ENCODE results near the gene MEIG1.
"Not testable (repeated sequence)": the region's sequence is repeated elsewhere in the genome, so short reads cannot be mapped to it uniquely, and the experiment has no call there.

MEIG1 gene

GRCh38 chr10:14995964-14996565 is 36.9 kb downstream of the MEIG1 start:
- no peak overlapping the region for H3K27ac ChIP-seq
- TF ChIP-seq, protein P1, sequence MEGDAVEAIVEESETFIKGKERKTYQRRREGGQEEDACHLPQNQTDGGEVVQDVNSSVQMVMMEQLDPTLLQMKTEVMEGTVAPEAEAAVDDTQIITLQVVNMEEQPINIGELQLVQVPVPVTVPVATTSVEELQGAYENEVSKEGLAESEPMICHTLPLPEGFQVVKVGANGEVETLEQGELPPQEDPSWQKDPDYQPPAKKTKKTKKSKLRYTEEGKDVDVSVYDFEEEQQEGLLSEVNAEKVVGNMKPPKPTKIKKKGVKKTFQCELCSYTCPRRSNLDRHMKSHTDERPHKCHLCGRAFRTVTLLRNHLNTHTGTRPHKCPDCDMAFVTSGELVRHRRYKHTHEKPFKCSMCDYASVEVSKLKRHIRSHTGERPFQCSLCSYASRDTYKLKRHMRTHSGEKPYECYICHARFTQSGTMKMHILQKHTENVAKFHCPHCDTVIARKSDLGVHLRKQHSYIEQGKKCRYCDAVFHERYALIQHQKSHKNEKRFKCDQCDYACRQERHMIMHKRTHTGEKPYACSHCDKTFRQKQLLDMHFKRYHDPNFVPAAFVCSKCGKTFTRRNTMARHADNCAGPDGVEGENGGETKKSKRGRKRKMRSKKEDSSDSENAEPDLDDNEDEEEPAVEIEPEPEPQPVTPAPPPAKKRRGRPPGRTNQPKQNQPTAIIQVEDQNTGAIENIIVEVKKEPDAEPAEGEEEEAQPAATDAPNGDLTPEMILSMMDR (conservative IDR thresholded peaks at IDR 0.05): no peak

GRCh38 chr10:15013530-15013929 is 54.3 kb downstream of the MEIG1 start:
- not testable (repeated sequence) for H3K27ac ChIP-seq

- TF ChIP-seq, protein P1 (conservative IDR thresholded peaks at IDR 0.05): no peak
- no peak overlapping the region for H3K27ac ChIP-seq
Observed at GRCh38 chr10:15015451-15015850, 56.3 kb downstream of the MEIG1 start.

DNA sequence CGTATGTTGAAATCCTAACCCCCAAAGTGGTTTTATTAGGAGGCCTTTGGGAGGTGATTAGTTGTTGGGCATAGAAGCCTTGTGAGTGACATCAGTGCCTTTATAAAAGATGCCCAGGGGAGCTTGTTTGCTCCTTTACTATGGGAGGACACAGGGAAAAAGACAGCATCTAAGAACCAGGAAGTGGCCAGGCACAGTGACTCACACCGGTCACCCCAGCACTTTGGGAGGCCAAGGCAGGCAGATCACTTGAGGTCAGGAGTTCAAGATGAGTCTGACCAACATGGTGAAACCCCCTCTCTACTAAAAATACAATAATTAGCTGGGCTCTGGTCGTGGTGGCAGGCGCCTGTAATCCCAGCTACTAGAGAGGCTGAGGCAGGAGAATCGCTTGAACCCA is 61.8 kb downstream of the MEIG1 start:
- H3K27ac ChIP-seq: not testable (repeated sequence)

All from VCaP (cell line).